ENCODE data around the gene PNMA3.
"Not testable (repeated sequence)": the region's sequence is repeated elsewhere in the genome, so short reads cannot be mapped to it uniquely, and the experiment has no call there.

Gene PNMA3

GRCh38 chrX:153074262-153074899, 18.1 kb downstream of the PNMA3 start:
- DNase-seq (ENCODE audit: low read depth): no peak

GRCh38 chrX:153074935-153075334, 18.7 kb downstream of the PNMA3 start:
- DNase-seq (ENCODE audit: low read depth): no peak

- DNase-seq (ENCODE audit: low read depth): no peak
These were observed 19.1 kb downstream of the PNMA3 start for GRCh38 chrX:153075366-153075765.

- not testable (repeated sequence) for DNase-seq (ENCODE audit: low read depth)
These were observed 21.3 kb downstream of the PNMA3 start for GRCh38 chrX:153077437-153078135.

GRCh38 chrX:153083238-153083923, 27.1 kb downstream of the PNMA3 start:
- not testable (repeated sequence) for DNase-seq (ENCODE audit: low read depth)

- DNase-seq (ENCODE audit: low read depth): no peak
These were observed 46.1 kb downstream of the PNMA3 start for GRCh38 chrX:153102418-153102817.

- not testable (repeated sequence) for DNase-seq (ENCODE audit: low read depth)
These were observed 48.7 kb downstream of the PNMA3 start for GRCh38 chrX:153104959-153105358.

GRCh38 chrX:153106092-153106801, 50.0 kb downstream of the PNMA3 start:
- DNase-seq (ENCODE audit: low read depth): not testable (repeated sequence)
